C4-2B (cell line): ENCODE measurements around the gene FGF2.

Experiments
- H3K27ac ChIP-seq: fragments of 450-650 bp; 2 replicates; pipeline ENCODE4 v1.5.1; 2017
- CTCF ChIP-seq: fragments of 450-650 bp; conservative IDR thresholded peaks from 2 replicates; pipeline ENCODE4 v1.5.1; 2017; ENCODE audit warnings: mild to moderate bottlenecking
- ZFX ChIP-seq: fragments of 450-650 bp; IDR thresholded peaks from 2 replicates; pipeline ENCODE4 v1.6.1; 2017

The FGF2 gene

GRCh38 chr4:122946142-122946541 is 119.5 kb downstream of the FGF2 start:
- H3K27ac ChIP-seq, result no peak overlapping the region
- TF ChIP-seq CTCF, result no peak
- no peak for TF ChIP-seq ZFX
